Activated T-cell treated with anti-CD3 and anti-CD28 coated beads for 48 hours (primary cell): ENCODE measurements around the gene PODNL1.
"Not testable (repeated sequence)": the region's sequence is repeated elsewhere in the genome, so short reads cannot be mapped to it uniquely, and the experiment has no call there.

Source experiments
- DNase-seq: peaks from one replicate; pipeline ENCODE4 v3.0.0-alpha.2; 2020; ENCODE audit warnings: low read depth

PODNL1 gene

GRCh38 chr19:13973479-13973878 lies 35.3 kb upstream of the PODNL1 start:
- not testable (repeated sequence) for DNase-seq

GRCh38 chr19:13972368-13973155 lies 34.3 kb upstream of the PODNL1 start:
- DNase-seq = no peak

GRCh38 chr19:13971868-13972267 lies 33.7 kb upstream of the PODNL1 start:
- not testable (repeated sequence) for DNase-seq

GRCh38 chr19:13969897-13970296 lies 31.7 kb upstream of the PODNL1 start:
- no peak for DNase-seq

GRCh38 chr19:13968999-13969398 lies 30.8 kb upstream of the PODNL1 start:
- no peak for DNase-seq

- DNase-seq = no peak
Observed at GRCh38 chr19:13968383-13968935, 30.2 kb upstream of the PODNL1 start.

GRCh38 chr19:13967206-13967605 lies 29.0 kb upstream of the PODNL1 start:
- not testable (repeated sequence) for DNase-seq

GRCh38 chr19:13966684-13967128 lies 28.5 kb upstream of the PODNL1 start:
- DNase-seq = no peak

- DNase-seq = no peak
Observed at GRCh38 chr19:13965926-13966683, 27.9 kb upstream of the PODNL1 start.

- no peak for DNase-seq
Observed at GRCh38 chr19:13965377-13965896, 27.2 kb upstream of the PODNL1 start.

GRCh38 chr19:13964776-13965175 lies 26.6 kb upstream of the PODNL1 start:
- DNase-seq = no peak

GRCh38 chr19:13963603-13964105 lies 25.4 kb upstream of the PODNL1 start:
- no peak for DNase-seq

GRCh38 chr19:13962699-13963602 lies 24.7 kb upstream of the PODNL1 start:
- DNase-seq = no peak

GRCh38 chr19:13961826-13962698 lies 23.8 kb upstream of the PODNL1 start:
- no peak for DNase-seq

GRCh38 chr19:13960863-13961784 lies 22.9 kb upstream of the PODNL1 start:
- no peak for DNase-seq

- DNase-seq = no peak
Observed at GRCh38 chr19:13959962-13960862, 22.0 kb upstream of the PODNL1 start.

- no peak for DNase-seq
Observed at GRCh38 chr19:13959141-13959961, 21.1 kb upstream of the PODNL1 start.
